GM19324 (cell line): Measurements from ENCODE around the gene KIFC1.

Experiments
- ATAC-seq: cut with Tn5 transposase; IDR thresholded peaks from one replicate; pipeline ENCODE4 v1.9.1; 2021; ENCODE audit warnings: mild to moderate bottlenecking, moderate library complexity; ENCODE audit not compliant: unreplicated experiment, low FRiP score

The KIFC1 gene

DNA sequence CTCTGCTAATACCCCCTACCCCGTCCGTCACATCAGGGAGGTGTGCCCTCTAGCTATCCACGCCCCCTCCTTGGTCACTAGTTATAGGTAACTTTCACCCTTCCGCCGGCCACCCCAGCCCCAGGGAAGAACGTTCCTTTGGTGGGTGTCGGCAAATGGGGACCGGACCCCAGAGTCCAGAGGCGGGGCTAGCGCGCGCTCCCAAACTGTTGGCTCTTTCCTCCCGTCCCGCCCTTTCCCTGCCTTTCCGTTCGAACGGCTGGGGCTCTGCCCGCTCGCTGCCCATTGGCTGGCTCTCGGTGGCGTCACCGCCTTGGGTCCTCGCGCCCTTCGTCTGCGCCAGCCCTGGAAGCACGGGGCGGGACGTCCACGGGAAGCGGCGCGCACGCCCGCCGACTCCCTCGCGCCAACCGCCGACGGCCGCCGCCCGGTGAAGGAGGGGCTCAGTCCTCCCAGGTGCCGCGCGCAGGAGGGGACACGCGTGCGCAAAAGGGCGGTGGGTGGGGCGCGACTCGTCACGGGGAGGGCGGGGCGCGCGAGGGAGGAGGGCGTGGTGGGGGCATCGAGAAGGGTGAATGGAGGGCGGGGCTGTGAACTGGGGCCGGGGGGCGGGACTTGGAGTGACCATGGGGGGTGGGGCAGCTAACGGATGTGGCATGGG is 18.6 kb downstream of the KIFC1 start:
- peak; percentile 88 for ATAC-seq

GRCh38 chr6:33410711-33411631 is 19.3 kb downstream of the KIFC1 start, which contains the start of gene PHF1:
Gene PHF1, plus strand, starts transcription at chr6:33411014. Its CDS starts 1,250 bp downstream, at chr6:33412264.
- ATAC-seq, result peak; percentile 40

DNA sequence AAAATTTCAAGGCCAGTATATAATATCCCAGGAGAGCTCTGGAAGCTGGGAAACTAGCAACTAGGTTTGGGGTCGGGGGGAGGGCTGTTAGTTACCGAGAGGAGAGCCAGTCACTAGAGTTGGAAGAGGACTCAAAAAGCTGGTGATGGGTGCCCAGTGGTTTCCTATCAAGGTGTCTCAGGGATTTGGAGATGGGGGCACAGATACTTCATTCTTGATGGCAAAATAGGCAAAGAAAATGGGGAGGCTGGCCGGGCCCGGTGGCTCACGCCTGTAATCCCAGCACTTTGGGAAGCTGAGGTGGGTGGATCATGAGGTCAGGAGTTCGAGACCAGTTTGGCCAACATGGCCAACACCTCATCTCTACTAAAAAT is 20.0 kb downstream of the KIFC1 start:
- ATAC-seq, result no peak

DNA sequence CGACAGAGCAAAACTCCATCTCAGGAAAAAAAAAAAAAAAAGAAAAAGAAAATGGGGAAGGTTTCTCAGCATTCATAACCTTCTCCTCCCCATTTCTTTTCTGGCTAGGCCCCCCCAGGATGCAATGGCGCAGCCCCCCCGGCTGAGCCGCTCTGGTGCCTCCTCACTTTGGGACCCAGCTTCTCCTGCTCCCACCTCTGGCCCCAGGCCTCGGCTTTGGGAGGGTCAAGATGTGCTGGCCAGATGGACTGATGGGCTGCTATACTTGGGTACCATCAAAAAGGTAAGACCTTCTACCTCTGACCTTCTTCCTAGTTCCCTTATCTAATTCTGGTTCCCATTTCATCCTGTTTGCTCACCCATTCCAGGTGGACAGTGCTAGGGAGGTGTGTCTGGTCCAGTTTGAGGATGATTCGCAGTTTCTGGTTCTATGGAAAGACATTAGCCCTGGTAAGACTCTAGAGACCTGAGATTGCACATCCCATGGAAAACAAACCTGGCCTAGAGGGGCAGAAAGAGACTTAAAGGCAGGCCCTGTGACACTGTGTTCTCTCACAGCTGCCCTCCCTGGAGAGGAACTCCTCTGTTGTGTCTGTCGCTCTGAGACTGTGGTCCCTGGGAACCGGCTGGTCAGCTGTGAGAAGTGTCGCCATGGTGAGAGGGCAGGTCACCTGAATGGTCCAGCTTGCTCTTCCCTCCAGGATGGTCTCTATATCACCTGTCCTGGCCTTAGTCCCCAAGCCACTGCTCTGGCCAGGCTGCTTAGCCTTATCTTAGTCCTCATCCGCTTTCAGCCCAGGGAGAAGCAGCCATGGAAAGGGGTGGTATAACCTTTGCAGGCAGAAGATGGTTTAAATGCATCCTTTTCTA is 20.8 kb downstream of the KIFC1 start:
- no peak for ATAC-seq

DNA sequence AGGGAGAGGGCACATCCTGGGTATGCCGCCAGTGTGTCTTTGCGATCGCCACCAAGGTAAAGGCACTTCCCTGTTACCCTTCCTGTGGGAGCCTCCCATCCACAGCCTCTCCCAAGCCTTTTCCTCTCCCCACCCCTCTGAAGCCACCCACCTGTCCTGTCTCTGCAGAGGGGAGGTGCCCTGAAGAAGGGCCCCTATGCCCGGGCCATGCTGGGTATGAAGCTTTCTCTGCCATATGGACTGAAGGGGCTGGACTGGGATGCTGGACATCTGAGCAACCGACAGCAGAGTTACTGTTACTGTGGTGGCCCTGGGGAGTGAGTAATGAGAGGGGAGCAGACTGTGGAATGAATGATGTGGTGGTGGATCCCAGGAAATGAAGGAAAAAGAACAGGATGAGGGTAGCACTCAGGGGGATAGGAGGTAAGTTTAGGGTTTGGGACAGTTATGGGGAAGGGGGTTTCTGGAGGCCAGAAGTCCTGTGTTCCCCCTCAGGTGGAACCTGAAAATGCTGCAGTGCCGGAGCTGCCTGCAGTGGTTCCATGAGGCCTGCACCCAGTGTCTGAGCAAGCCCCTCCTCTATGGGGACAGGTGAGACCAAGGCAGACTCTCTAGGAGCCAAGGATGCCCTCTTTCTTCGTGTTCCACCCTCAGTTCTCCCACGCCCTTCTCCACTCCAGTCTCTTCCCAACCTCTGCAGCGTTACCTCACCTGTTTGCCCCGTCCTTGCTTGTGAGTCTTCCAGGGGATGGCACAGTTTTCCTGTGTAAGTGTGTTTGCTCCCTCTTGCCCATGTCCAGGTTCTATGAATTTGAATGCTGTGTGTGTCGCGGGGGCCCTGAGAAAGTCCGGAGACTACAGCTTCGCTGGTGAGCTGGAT is 21.9 kb downstream of the KIFC1 start:
- no peak for ATAC-seq

GRCh38 chr6:33414592-33415271 is 23.1 kb downstream of the KIFC1 start:
- no peak for ATAC-seq

DNA sequence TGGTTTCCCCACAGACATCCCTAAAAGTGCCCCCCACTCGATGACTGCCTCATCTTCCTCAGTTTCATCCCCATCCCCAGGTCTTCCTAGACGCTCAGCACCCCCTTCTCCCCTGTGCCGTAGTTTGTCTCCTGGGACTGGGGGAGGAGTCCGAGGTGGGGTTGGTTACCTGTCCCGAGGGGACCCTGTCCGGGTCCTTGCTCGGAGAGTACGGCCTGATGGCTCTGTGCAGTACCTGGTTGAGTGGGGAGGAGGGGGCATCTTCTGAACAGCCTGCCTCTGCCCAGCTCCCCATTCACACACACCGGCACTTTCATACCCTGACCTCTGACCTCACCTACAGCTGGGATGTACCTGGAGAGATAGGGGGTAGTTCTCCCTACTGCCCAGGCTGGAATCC is 24.2 kb downstream of the KIFC1 start:
- ATAC-seq, result no peak

- ATAC-seq, result no peak
Observed at GRCh38 chr6:33416386-33417127, 24.9 kb downstream of the KIFC1 start.

GRCh38 chr6:33417128-33417902 is 25.7 kb downstream of the KIFC1 start:
- peak; percentile 1 for ATAC-seq

- ATAC-seq, result peak; percentile 92
Observed at GRCh38 chr6:33417903-33418689, 26.5 kb downstream of the KIFC1 start, which contains the start of gene CUTA. Gene CUTA, minus strand, starts transcription at chr6:33418107. Its CDS starts 107 bp downstream, at chr6:33418000.

DNA sequence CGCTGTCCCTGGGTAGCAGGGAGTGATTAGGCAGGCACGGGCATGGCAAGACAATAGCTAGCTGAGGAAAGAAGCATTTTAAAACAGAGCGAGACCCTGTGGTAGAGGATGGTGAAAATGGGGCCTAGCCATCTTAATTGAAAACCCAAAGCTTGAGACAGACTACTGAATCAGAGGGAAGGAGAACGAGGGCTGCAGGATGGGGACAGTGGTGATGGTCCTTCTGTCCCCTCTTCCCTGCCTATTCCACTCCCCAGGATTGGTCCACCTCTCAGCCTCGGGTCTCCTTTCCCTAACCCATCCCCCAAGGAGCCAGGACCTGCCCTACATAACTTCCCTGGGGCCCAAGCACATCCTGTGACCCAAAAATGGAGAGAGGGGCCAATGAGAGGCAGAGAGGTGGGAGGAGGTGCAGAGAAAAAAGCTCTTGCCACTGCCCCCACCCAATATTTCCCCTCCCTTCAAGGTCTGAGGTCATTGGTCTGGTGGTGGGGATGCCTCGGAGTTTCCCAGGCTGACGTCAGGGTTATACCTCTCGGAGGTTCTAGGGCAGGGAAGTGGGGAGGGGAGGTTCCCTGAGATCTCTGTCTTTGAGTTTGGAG is 27.2 kb downstream of the KIFC1 start:
- ATAC-seq, result no peak

GRCh38 chr6:33419580-33420490 is 28.2 kb downstream of the KIFC1 start, which contains the start of gene SYNGAP1:
Gene SYNGAP1, plus strand, starts transcription at chr6:33420065. Its CDS starts 200 bp downstream, at chr6:33420265.
- ATAC-seq, result no peak

- no peak for ATAC-seq
Observed at GRCh38 chr6:33420491-33421343, 29.1 kb downstream of the KIFC1 start.

GRCh38 chr6:33421344-33421643 is 29.7 kb downstream of the KIFC1 start:
- ATAC-seq, result no peak

DNA sequence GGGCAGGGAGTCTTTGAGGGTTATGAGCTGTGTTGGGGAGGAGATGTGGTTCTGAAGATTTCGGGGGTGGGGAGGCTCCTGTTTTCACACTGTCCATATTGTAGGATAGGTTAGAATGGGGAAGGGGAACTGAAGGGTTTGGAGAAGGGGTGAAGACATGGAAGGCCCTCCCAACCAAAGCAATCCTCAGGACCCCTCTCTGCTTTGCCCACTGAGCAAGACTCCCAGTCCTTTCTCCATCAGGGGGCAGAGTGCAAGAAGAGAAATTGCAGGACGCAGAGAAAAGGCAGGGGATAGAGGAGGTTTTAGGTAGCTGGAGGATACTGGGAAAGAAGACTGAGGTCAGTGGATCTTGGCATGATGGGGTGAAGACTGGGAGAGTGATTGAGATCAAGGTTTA is 32.2 kb downstream of the KIFC1 start:
- ATAC-seq, result no peak
